HG03045 (cell line): ENCODE measurements around the gene VAMP3.
A peak's percentile ranks its signal among the peaks of the same experiment; 100 is the strongest.

Experiments used
- ATAC-seq: cut with Tn5 transposase; IDR thresholded peaks from one replicate; pipeline ENCODE4 v1.9.1; 2021; ENCODE audit warnings: mild to moderate bottlenecking, moderate library complexity; ENCODE audit not compliant: unreplicated experiment

The VAMP3 gene, protein sequence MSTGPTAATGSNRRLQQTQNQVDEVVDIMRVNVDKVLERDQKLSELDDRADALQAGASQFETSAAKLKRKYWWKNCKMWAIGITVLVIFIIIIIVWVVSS

DNA sequence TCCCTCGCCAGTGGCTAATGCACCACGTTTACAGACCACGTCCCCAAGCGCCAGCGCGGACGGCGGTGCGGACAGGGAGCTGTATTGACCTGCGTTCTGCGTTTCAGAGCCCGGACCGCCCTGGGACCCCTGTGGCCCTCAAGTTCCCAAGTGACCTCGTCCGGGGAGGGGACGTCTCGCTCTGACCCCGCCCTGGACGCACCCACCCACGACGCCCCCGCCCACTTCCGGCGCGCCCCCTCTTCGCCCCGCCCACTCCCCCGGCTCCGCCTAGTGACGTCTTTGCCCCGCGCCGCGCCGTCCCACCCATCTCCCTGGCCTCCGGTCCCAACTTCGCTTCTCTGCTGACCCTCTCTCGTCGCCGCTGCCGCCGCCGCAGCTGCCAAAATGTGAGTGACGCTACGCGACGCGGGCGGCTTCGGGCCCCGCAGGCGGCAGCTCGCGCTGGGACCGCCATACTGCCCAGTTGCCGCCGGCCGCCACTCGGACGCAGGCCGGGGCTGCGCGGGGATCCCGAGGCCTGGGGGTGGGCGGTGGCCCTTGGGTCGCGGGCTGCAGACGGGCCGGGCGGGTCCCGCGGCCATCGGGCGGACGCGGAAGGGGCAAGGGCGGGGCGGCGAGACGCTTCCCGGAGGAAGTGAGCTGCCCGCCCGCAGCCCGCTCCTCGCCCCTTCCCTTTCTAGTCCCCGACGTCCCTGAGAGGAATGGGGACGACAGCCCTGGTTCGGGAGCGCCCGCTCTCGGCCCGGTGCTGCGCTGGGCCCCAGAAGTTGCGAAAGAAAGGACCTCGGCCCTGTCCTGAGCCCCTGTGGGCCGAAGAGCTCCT, at the start of gene VAMP3:
Gene VAMP3, plus strand, starts transcription at position 300 of the 826 bp plus-strand sequence. Its CDS starts 88 bp downstream, at position 388.
- peak; percentile 85 for ATAC-seq

DNA sequence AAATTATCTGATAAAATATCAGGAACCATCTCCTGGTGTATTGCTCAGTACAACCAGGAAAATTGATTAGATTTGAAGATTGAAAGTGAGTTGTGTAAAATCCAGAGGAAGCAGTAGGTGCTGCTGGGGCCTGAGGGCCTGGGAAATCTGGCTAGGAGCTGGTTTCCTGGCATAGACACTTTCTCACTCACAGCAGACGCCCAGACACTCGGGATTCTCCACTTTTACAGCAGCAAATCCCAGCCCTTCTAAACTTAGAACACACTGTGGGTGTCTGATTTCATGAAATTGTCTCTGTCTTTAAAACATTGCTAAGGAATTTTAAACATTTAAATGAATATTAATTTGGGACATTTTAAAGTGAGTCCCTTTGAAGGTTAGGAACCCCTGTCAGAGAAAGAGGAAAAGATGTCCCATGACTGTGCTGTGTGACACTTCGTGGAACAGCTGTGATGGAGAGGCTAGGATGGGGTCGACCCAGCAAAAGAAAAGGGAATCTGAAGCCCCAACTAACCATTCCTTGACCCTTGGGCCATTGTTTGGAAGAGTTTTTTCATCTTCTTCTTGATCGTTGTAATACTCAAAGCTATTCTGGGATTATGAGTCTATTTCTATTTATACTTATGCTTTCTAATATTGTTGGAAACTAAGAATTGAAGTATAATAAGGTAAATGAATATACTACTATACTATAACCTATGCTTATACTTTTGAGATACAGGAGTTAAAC, 49.0 kb upstream of the VAMP3 start:
- no peak for ATAC-seq

DNA sequence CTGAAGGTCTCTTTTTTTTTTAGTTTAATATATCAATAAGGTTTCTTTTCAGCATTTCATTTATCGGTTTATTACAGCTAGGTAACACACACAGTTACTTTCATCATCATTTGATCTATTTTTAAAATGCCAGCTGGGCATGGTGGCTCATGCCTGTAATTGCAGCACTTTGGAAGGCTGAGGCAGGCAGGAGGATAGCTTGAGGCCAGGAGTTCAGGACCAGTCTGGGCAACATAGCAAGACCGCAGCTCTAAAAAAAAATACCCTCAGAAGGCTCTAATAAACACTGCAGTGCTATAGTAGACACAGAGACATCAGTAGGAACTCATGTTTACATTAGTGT, 48.5 kb upstream of the VAMP3 start:
- ATAC-seq: no peak

DNA sequence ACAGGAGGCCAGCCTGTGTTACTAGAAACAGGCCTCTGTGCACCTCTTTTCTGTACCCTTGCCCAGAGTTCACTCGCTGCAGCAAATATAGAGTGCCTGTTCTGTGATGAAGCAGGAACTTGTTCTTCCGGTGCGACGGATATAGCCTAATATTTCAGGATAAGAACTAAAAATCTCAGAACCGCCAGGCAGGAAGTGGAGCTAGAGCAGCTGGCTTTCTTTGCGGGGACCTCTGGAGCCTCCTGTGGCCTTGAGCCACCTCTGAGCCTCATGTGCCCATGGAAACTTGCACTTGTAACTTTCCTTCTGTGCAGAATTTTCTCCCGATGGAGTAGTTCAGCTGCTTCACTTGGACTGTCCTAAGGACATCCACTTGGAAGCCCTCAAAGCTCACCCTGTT, 44.5 kb upstream of the VAMP3 start:
- ATAC-seq: no peak

- no peak for ATAC-seq
Observed at GRCh38 chr1:7727809-7728471, 43.2 kb upstream of the VAMP3 start.

- no peak for ATAC-seq
Observed at GRCh38 chr1:7729761-7730160, 41.3 kb upstream of the VAMP3 start.

- no peak for ATAC-seq
Observed at GRCh38 chr1:7732331-7732730, 38.8 kb upstream of the VAMP3 start.

DNA sequence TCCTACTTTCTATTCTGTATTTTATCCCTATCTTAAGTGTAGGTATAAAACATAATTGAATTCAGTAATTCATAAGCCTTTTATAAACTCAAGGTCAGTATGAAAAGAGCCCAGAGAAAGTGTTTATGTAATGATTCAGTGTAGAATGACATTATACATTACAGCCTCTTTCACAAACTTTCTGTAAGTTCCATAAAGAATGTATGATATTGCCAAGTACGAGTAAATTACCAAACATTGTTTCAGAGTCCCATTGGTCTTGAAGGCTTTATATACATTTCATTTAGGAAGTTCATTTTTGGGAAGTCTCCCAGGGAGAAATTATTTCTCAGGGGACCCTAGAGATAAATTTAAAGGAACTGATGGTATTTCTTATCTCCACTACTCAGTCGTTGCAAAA, 37.8 kb upstream of the VAMP3 start:
- ATAC-seq: no peak

- no peak for ATAC-seq
Observed at GRCh38 chr1:7738044-7738443, 33.1 kb upstream of the VAMP3 start.

- no peak for ATAC-seq
Observed at GRCh38 chr1:7743346-7743745, 27.8 kb upstream of the VAMP3 start.

- ATAC-seq: no peak
Observed at GRCh38 chr1:7744882-7745281, 26.2 kb upstream of the VAMP3 start.

DNA sequence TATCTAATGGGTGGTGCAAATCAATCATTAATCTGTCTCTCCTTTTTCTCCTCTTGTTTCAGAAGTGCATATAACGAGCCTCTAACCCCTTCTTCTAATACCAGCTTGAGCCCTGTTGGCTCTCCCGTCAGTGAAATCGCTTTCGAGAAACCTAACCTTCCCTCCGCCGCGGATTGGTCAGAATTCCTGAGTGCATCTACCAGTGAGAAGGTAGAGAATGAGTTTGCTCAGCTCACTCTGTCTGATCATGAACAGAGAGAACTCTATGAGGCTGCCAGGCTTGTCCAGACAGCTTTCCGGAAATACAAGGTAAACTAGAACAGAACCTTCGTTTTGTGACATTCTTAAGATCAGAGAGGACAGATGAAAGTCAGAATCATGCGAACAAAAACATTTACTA, 25.3 kb upstream of the VAMP3 start:
- no peak for ATAC-seq

DNA sequence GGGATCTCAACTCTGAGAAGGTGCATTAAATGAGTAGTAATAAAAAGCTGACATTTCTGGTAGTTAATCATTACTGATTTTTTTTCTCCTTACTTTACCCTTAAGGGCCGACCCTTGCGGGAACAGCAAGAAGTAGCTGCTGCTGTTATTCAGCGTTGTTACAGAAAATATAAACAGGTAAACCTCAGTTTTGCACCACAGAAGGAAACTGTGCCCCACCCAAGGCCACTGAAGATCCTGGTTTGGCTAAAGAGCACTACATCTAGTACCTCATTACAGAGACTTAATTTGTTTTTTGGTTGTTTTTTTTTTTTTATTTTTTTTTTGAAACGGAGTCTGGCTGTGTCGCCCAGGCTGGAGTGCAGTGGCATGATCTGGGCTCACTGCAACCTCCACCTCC, 23.5 kb upstream of the VAMP3 start:
- ATAC-seq: no peak

DNA sequence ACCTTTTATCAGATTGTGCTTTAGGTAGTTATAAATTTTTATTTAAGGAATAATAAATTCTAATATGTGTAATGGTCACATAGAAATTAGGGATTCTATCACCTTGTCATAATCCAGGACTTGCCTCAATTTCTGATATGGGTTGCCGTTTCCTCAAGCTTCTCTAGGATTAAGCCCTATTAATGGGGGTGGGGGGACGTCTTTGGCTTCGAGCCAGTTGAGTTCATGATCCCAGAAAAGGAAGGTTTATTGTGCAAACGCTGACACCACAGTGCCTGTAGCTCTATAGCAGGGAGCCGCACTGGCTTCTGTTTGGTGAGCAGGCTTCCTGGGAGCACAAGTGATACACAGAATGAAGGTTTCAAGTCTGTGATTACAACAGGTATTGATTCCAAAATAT, 22.0 kb upstream of the VAMP3 start:
- ATAC-seq: no peak

DNA sequence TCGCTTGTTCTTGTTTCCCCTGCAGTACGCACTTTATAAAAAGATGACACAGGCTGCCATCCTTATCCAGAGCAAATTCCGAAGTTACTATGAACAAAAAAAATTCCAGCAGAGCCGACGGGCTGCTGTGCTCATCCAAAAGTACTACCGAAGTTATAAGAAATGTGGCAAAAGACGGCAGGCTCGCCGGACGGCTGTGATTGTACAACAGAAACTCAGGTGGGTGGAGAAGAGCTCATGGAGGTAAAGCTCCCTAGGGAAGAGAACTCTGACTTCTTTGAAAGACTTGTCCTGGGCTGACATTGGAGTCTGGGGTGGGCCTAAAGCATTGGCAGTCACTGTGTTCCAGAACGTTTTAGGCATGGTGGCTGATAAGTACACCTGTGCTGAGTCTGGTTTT, 19.9 kb upstream of the VAMP3 start:
- ATAC-seq: no peak

DNA sequence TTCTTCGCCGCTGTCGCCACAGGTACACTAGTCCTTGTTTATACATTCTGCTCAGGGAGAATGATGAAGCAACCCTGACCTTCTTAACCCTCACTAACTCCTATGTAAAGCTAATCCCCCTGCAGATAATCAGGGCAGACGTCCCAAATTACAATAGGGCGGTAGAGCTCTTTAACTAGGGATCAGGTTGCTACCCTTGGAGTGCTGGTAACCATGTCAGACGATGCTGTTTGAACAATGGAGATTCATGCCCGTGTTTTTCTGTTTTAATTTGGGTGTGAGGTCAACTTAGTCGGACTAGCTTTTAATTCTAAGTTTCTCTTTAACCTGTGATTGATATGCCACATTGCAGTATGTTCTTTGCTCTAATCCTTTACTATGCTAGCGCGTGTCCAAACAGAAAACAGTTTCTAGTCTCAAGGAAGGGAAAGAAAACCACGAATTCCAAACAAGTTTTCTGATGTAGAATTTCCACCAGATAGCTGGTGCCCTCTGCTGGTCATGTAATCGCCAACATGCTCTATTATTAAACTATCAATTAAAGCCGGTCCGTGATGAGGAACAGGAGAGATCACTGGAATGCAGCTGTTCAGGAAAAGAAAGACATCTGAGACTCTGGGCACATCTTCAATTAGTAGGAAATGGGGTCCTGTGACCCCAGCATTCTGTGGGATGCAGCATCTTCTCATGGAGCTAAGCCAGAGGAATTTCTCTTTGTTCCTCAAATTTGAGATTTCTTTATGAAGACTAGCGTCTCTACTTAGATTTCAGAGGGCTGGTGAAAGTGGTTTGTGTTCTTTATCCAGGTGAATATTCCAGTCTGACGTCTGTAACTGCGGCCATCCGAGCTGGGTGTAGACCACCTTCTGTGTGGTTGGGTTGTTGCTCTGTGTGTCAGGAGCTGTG, 18.3 kb upstream of the VAMP3 start:
- ATAC-seq: no peak

- ATAC-seq: no peak
Observed at GRCh38 chr1:7753641-7754040, 17.5 kb upstream of the VAMP3 start.

DNA sequence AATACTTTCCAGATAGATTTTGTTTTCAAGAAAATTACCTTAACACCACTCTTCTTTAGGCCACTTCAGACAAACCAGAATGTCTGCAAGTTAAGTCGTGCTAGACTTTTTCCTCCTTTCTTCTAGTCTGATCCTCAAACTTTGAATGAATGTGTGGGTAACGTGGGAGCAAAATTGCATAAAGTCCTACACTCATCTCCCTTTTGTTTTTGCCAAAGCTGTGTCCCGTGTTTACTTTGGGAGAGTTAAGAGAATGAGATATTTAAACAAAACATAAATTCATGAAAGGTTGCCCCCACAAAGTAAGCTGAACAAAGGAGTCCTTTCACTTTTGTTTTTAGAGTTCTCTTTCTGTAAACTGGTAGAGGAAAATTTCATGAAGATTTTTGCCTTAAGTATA, 16.9 kb upstream of the VAMP3 start:
- no peak for ATAC-seq

DNA sequence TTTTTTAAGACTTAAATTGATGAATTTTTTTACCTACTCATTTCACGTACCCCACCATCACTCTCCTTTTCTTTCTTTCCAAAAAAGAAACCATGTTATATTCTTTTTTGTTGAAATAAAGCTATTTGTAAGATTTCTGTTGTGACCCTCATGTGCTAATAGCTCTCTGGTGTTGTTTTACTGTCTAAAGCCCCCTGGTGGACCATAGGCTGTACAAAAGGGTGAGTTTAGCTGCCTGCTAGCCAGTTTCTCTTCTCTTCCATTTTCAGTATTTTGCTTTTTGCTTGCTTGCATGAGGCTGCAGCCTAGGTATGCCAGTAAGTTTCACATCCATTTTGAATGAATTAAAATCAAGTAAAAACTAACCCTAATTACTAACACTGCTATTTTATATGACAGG, 15.6 kb upstream of the VAMP3 start:
- no peak for ATAC-seq

- ATAC-seq: no peak
Observed at GRCh38 chr1:7760245-7760644, 10.9 kb upstream of the VAMP3 start.

DNA sequence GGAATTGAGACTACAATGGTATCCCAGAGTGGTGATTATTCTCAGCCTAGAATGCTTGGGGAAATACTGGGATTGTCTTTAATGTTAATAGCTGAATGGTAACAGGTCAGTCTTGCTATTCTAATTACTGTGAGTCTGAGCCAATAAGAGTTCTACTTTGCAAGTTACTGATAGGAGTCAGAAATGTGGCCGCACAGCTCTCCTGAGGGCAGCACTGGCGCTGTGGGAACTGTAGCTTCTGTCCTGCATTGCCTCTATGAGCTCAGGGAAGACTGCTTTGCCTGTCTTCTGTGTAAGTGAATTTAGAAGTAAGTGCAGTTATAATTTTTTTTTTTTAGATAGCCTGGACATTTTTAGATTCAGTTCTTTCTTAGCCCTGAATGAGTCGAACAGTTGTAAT, 10.0 kb upstream of the VAMP3 start:
- no peak for ATAC-seq
